SK-N-SH (cell line): ENCODE measurements around the gene HNRNPC.

Experiments used
- GABPA ChIP-seq: IDR thresholded peaks from 2 replicates; pipeline ENCODE4 v1.4.0; 2012; ENCODE audit warnings: low read depth, mild to moderate bottlenecking
- GATA2 ChIP-seq: sonication (generic); formaldehyde crosslinking; IDR thresholded peaks from 2 replicates; pipeline ENCODE4 v1.5.0; 2020; ENCODE audit warnings: mild to moderate bottlenecking, missing genetic modification reagents
- RFX5 ChIP-seq: IDR thresholded peaks from 2 replicates; pipeline ENCODE4 v1.6.1; 2012; ENCODE audit warnings: mild to moderate bottlenecking, improper control_type of control experiment, low read length
- TF ChIP-seq, protein P1 (sequence below): fragments of 200-600 bp; sonication (generic); IDR thresholded peaks from 2 replicates; pipeline ENCODE4 v1.6.1; 2017; ENCODE audit warnings: antibody characterized with exemption, mild to moderate bottlenecking, moderate library complexity
- TF ChIP-seq, protein P2 (sequence below): IDR thresholded peaks from 2 replicates; pipeline ENCODE4 v1.4.0; 2012; ENCODE audit warnings: low read depth, borderline replicate concordance
- TF ChIP-seq, protein P3 (sequence below): IDR thresholded peaks from 2 replicates; pipeline ENCODE4; 2012

DNA sequence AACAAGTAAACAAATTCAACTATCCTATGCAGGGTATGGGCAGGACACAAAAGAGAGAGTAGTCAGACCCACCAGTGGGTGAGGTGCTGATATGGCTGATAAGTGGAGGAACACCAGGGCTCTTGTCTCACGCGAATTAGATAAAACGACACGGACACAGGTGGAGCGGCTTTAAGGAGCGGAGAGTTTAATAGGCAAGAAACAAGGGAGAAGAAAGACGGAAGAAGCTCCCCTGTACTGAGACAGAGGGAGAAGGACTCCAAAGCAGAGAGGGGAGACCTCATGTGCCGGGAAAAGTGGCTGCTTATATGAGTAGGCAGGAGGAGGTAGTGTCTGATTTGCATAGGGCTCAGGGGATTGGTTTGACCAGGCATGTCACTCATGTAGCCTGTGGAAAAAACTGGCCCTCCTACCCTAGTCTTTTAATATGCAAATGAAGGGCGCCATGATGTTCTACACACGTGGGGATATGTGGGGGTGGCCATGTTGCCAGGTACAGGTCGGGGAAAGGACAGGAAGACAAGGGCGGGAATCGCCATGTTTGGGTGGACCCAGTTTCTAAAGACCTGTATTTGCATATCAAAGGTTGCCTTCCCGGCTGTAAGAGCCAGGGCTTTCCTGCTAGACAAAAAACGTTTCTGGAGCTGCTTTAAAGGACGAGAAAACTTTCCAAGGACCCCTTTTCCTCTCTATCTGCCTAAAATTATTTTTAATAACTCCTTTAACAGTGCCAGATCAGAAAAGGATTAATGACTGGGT, 39.4 kb upstream of the HNRNPC start:
- TF ChIP-seq, protein P1, sequence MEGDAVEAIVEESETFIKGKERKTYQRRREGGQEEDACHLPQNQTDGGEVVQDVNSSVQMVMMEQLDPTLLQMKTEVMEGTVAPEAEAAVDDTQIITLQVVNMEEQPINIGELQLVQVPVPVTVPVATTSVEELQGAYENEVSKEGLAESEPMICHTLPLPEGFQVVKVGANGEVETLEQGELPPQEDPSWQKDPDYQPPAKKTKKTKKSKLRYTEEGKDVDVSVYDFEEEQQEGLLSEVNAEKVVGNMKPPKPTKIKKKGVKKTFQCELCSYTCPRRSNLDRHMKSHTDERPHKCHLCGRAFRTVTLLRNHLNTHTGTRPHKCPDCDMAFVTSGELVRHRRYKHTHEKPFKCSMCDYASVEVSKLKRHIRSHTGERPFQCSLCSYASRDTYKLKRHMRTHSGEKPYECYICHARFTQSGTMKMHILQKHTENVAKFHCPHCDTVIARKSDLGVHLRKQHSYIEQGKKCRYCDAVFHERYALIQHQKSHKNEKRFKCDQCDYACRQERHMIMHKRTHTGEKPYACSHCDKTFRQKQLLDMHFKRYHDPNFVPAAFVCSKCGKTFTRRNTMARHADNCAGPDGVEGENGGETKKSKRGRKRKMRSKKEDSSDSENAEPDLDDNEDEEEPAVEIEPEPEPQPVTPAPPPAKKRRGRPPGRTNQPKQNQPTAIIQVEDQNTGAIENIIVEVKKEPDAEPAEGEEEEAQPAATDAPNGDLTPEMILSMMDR = no peak
- TF ChIP-seq, protein P2, sequence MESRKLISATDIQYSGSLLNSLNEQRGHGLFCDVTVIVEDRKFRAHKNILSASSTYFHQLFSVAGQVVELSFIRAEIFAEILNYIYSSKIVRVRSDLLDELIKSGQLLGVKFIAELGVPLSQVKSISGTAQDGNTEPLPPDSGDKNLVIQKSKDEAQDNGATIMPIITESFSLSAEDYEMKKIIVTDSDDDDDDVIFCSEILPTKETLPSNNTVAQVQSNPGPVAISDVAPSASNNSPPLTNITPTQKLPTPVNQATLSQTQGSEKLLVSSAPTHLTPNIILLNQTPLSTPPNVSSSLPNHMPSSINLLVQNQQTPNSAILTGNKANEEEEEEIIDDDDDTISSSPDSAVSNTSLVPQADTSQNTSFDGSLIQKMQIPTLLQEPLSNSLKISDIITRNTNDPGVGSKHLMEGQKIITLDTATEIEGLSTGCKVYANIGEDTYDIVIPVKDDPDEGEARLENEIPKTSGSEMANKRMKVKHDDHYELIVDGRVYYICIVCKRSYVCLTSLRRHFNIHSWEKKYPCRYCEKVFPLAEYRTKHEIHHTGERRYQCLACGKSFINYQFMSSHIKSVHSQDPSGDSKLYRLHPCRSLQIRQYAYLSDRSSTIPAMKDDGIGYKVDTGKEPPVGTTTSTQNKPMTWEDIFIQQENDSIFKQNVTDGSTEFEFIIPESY = no peak
- no peak for TF ChIP-seq GABPA
- no peak for TF ChIP-seq RFX5
- TF ChIP-seq, protein P3, sequence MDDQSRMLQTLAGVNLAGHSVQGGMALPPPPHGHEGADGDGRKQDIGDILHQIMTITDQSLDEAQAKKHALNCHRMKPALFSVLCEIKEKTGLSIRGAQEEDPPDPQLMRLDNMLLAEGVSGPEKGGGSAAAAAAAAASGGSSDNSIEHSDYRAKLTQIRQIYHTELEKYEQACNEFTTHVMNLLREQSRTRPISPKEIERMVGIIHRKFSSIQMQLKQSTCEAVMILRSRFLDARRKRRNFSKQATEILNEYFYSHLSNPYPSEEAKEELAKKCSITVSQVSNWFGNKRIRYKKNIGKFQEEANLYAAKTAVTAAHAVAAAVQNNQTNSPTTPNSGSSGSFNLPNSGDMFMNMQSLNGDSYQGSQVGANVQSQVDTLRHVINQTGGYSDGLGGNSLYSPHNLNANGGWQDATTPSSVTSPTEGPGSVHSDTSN = no peak
- no peak for TF ChIP-seq GATA2 (CRISPR knock-in tag)
